Cardiac muscle cell (in vitro differentiated cells and primary cell): ENCODE results near the gene CRAMP1. TPM values are rescaled to one million over a fixed set of nuclear protein-coding genes. Genes with fewer than 3 reads are reported as not detected.

ENCODE experiments used
- DNase-seq, 2 donors: peaks; one replicate each; pipeline versions ENCODE4 v3.0.0 to v3.0.0-alpha.2; 2010 to 2017; ENCODE audit warnings: low read depth in 1 of 2, low spot score in 1 of 2
- H3K27ac ChIP-seq: fragments of 200-600 bp; sonication (generic); 2 replicates; pipeline ENCODE4 v1.5.1; 2016
- H3K27me3 ChIP-seq: fragments of 200-600 bp; sonication (generic); 2 replicates; pipeline ENCODE4 v1.6.0; 2016; ENCODE audit warnings: control low read depth
- H3K36me3 ChIP-seq: fragments of 200-600 bp; sonication (generic); 2 replicates; pipeline ENCODE4 v1.5.1; 2016; ENCODE audit warnings: control low read depth
- H3K4me1 ChIP-seq: fragments of 200-600 bp; sonication (generic); 2 replicates; pipeline ENCODE4 v1.8.1; 2017; ENCODE audit warnings: low read depth, mild to moderate bottlenecking, mixed run types
- H3K4me3 ChIP-seq: fragments of 200-600 bp; sonication (generic); 2 replicates; pipeline ENCODE4 v1.5.1; 2016; ENCODE audit warnings: mild to moderate bottlenecking
- H3K9me3 ChIP-seq: fragments of 200-600 bp; sonication (generic); 2 replicates; pipeline ENCODE4 v1.5.1; 2017; ENCODE audit warnings: low read depth, mild to moderate bottlenecking, control low read depth
- polyA plus RNA-seq: library from polyadenylated mRNA; unstranded; fragments of >200 nt; fragmentation: Nextera tagmentation; extraction: Ambion mirVana; gene quantifications from 2 replicates; pipeline ENCODE4 v1.2.1, GENCODE V29; 2016
- total RNA-seq: library from RNA; depleted of rRNA; stranded (reverse); fragments of >200 nt; gene quantifications from 2 replicates; pipeline ENCODE4 v1.2.3, GENCODE V29; 2016
- TF ChIP-seq, protein P1 (sequence below): IDR thresholded peaks from 2 replicates; pipeline ENCODE4 v1.5.1; 2012; ENCODE audit warnings: low read depth, mild to moderate bottlenecking, low read length

The CRAMP1 gene
- total and polyA plus RNA-seq, 2 experiments from 2014 or later, result 7.7 to 15.3 TPM

DNA sequence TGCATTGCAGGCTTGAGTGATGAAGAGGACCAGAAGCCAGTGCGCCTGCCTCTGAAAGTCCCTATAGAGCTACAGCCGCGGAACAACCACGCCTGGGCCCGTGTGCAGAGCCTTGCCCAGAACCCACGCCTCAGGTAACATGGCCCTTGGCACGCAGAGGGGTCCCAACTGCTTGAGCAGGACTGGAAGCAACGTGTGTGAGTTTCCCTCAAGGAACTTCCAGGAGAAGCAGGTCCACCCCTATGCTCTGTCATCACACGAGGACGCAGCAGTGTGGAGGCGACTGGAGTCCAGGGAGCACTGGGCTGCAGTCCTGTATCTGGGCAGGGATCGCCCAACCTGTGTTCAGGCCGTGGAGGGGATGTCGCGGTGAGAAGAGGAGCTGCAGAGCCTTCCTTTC is 40.9 kb downstream of the CRAMP1 start:
- H3K4me3 ChIP-seq, result no peak overlapping the region
- no peak overlapping the region for H3K27ac ChIP-seq
- H3K27me3 ChIP-seq, result no peaks in the 10 kb centered on the region
- TF ChIP-seq, protein P1, sequence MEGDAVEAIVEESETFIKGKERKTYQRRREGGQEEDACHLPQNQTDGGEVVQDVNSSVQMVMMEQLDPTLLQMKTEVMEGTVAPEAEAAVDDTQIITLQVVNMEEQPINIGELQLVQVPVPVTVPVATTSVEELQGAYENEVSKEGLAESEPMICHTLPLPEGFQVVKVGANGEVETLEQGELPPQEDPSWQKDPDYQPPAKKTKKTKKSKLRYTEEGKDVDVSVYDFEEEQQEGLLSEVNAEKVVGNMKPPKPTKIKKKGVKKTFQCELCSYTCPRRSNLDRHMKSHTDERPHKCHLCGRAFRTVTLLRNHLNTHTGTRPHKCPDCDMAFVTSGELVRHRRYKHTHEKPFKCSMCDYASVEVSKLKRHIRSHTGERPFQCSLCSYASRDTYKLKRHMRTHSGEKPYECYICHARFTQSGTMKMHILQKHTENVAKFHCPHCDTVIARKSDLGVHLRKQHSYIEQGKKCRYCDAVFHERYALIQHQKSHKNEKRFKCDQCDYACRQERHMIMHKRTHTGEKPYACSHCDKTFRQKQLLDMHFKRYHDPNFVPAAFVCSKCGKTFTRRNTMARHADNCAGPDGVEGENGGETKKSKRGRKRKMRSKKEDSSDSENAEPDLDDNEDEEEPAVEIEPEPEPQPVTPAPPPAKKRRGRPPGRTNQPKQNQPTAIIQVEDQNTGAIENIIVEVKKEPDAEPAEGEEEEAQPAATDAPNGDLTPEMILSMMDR, result no peak
- peaks cover 31% of the 10 kb centered on the region for H3K36me3 ChIP-seq
- H3K9me3 ChIP-seq, result no peaks in the 10 kb centered on the region
- DNase-seq, result no peak
- no peaks in the 10 kb centered on the region for H3K4me1 ChIP-seq

- no peaks in the 10 kb centered on the region for H3K9me3 ChIP-seq
- H3K36me3 ChIP-seq, result peaks cover 38% of the 10 kb centered on the region
- no peaks in the 10 kb centered on the region for H3K27me3 ChIP-seq
- no peaks in the 10 kb centered on the region for H3K4me1 ChIP-seq
- H3K4me3 ChIP-seq, result no peak overlapping the region
- DNase-seq, result no peak
- TF ChIP-seq, protein P1, result no peak
- H3K27ac ChIP-seq, result no peak overlapping the region
Measured at GRCh38 chr16:1654505-1655268, 42.5 kb downstream of the CRAMP1 start.

DNA sequence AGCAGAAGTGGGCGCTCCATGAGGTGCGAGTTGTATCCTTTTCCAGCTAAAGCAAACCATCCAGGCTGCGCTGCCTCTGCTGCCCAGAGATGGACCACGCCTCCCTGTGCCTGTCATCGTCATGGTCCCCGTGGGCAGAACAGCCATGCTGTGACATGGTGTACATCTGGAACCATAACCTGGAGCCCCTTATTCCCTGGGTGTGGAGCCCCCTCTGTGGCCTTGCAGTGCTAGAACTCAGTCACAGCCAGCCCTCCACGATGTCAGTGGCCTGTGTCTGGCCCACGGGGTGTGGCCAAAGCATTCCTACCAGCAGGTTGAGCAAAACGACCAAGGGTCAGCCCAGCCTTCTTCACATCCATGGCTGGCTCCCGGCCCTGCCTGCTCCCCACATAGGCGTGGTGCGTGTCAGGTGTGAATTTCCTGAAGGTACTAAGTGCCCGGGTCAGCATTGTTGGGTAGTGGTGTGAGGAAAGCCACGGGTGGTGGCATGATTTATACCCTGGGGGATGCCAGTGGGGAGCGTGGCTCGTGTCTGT is 43.2 kb downstream of the CRAMP1 start:
- TF ChIP-seq, protein P1, result no peak
- Histone ChIP-seq H3K9me3 (no peaks in the 10 kb centered on the region), H3K4me1 (no peaks in the 10 kb centered on the region), H3K27ac (no peak overlapping the region), H3K36me3 (peaks cover 43% of the 10 kb centered on the region), H3K4me3 (no peak overlapping the region), H3K27me3 (no peaks in the 10 kb centered on the region)
- DNase-seq, result no peak

- H3K27ac ChIP-seq, result no peak overlapping the region
- no peaks in the 10 kb centered on the region for H3K9me3 ChIP-seq
- no peaks in the 10 kb centered on the region for H3K4me1 ChIP-seq
- TF ChIP-seq, protein P1, result no peak
- H3K27me3 ChIP-seq, result no peaks in the 10 kb centered on the region
- H3K36me3 ChIP-seq, result peaks cover 50% of the 10 kb centered on the region
- H3K4me3 ChIP-seq, result no peak overlapping the region
- no peak for DNase-seq
Measured at GRCh38 chr16:1655909-1656807, 44.0 kb downstream of the CRAMP1 start.

DNA sequence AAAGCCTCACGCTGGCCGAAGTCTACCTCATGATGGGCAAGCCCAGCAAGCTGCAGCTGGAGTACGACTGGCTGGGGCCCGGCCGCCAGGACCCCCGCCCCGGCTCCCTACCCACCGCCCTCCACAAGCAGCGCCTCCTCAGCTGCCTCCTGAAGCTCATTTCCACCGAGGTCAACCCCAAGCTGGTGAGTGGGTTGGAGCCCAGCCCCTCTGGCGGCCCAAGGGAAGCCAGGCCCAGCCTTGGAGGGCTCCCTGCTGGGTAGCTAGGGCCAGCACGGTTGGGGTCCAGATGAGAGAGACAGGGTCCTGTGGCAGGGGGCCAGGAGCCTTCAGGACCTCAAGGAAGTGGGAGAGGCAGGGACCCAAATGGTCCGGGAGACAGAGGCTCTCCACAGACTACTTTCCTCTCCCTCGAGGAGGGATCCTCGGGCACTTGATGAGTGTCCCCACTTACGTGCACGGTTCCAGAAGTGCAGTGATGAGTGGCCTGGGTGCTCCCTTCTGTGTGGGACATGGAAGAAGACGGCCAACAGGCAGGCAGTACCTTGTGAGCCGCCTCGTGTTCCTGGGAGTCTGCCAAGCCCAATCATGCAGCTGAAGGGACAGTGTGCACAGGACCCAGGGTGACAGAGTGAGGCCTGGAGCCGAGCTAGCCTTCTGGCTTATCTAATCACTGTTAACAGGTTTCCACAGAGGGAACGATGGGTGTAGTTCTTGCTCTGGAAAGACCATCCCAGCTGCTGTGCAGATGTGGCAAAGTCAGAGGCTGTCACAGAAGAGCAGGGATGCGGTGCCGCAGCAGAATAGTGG is 44.9 kb downstream of the CRAMP1 start:
- no peak overlapping the region for H3K4me3 ChIP-seq
- no peaks in the 10 kb centered on the region for H3K4me1 ChIP-seq
- H3K9me3 ChIP-seq, result no peaks in the 10 kb centered on the region
- H3K36me3 ChIP-seq, result peaks cover 50% of the 10 kb centered on the region
- TF ChIP-seq, protein P1, result no peak
- DNase-seq, result no peak
- no peak overlapping the region for H3K27ac ChIP-seq
- H3K27me3 ChIP-seq, result no peaks in the 10 kb centered on the region
